ENCODE measurements around the gene TMEM263. TPM values are rescaled to one million over a fixed set of nuclear protein-coding genes. Genes with fewer than 3 reads are reported as not detected.

TMEM263 gene
- total and polyA plus RNA-seq, 9 of the 15 experiments (the other 6 are each of a cell fraction or from before 2014, with no cell fraction given), result 12.6 to 36.7 (median 24.4) TPM

DNA sequence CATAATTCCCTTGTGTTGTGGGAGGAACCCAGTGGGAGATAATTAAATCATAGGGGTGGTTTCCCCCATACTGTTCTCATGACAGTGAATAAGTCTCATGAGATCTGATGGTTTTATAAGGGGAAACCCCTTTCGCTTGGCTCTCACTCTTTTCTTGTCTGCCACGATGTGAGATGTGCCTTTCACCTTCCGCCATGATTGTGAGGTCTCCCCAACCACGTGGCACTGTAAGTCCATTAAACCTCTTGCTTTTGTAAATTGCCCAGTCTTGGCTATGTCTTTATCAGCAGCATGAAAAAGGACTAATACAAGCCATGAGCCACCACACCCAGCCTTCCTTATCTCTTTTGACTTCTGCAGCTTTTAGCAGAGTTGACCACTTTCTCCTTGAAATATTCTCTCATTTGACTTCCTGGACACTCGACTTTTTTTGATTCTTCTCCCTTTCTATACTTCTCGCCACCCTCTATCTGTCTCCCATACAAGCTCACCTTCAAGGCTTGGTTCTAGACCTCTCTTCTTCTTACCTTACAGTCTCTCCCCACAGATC is 29.0 kb downstream of the TMEM263 start (continued):
- TF ChIP-seq ID3 (CRISPR knock-in tag; IDR thresholded peaks at IDR 0.05) (no peak), ID3 (tag; IDR thresholded peaks at IDR 0.05) (peak; percentile 70; the same call in 1 of the 2 replicates), NR2C2 (CRISPR knock-in tag; IDR thresholded peaks at IDR 0.05) (no peak), NR2C2 (tag; IDR thresholded peaks at IDR 0.05) (peak; percentile 48; the same call in 1 of the 2 replicates), ZNF431 (CRISPR knock-in tag; IDR thresholded peaks at IDR 0.05) (no peak), CBX8 (IDR thresholded peaks at IDR 0.05; ENCODE audit: borderline replicate concordance, extremely low read depth, low read depth, low read length, poor library complexity, severe bottlenecking) (no peak), ELF4 (CRISPR knock-in tag; IDR thresholded peaks at IDR 0.05) (peak; percentile 40; the same call in 1 of the 2 replicates), PYGO2 (tag; IDR thresholded peaks at IDR 0.05) (peak; percentile 62; the same call in 1 of the 2 replicates), MTA3 (IDR thresholded peaks at IDR 0.05; ENCODE audit: borderline replicate concordance) (0 out of 2 replicates have a peak, but pooled peaks have one; percentile 42), ZNF79 (CRISPR knock-in tag; IDR thresholded peaks at IDR 0.05; ENCODE audit: low read depth) (no peak), CBFA2T3 (IDR thresholded peaks at IDR 0.05) (peak; percentile 92), STAG1 (CRISPR knock-in tag; IDR thresholded peaks at IDR 0.05; ENCODE audit: borderline replicate concordance) (no peak), CBX1 (IDR thresholded peaks at IDR 0.05; ENCODE audit: low read depth) (peak; percentile 56; the same call in 1 of the 2 replicates), MITF (IDR thresholded peaks at IDR 0.05) (0 out of 2 replicates have a peak, but pooled peaks have one; percentile 45), ZNF41 (CRISPR knock-in tag; conservative IDR thresholded peaks at IDR 0.05) (no peak), PHF21A (IDR thresholded peaks at IDR 0.05; ENCODE audit: borderline replicate concordance, low read depth) (no peak), NR2C1 (IDR thresholded peaks at IDR 0.05) (no peak), NR2C1 (tag; IDR thresholded peaks at IDR 0.05) (peak; percentile 74), ZNF165 (CRISPR knock-in tag; IDR thresholded peaks at IDR 0.05; ENCODE audit: borderline replicate concordance) (no peak), SMARCA4 (IDR thresholded peaks at IDR 0.05) (peak; percentile 89), ELF2 (CRISPR knock-in tag; IDR thresholded peaks at IDR 0.05) (no peak), BDP1 (IDR thresholded peaks at IDR 0.05; ENCODE audit: insufficient read depth, insufficient read length) (no peak), ZNF717 (CRISPR knock-in tag; IDR thresholded peaks at IDR 0.05) (no peak), ZNF224 (CRISPR knock-in tag; IDR thresholded peaks at IDR 0.05) (no peak), TBP (optimal IDR thresholded peaks at IDR 0.05; ENCODE audit: low read depth, low read length) (no peak)
- TF ChIP-seq, protein P1, sequence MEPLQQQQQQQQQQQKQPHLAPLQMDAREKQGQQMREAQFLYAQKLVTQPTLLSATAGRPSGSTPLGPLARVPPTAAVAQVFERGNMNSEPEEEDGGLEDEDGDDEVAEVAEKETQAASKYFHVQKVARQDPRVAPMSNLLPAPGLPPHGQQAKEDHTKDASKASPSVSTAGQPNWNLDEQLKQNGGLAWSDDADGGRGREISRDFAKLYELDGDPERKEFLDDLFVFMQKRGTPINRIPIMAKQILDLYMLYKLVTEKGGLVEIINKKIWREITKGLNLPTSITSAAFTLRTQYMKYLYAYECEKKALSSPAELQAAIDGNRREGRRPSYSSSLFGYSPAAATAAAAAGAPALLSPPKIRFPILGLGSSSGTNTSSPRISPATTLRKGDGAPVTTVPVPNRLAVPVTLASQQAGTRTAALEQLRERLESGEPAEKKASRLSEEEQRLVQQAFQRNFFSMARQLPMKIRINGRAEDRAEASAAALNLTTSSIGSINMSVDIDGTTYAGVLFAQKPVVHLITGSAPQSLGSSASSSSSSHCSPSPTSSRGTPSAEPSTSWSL (CRISPR knock-in tag; IDR thresholded peaks at IDR 0.05; ENCODE audit: borderline replicate concordance), result no peak
- TF ChIP-seq, protein P2, sequence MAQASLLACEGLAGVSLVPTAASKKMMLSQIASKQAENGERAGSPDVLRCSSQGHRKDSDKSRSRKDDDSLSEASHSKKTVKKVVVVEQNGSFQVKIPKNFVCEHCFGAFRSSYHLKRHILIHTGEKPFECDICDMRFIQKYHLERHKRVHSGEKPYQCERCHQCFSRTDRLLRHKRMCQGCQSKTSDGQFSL (CRISPR knock-in tag; IDR thresholded peaks at IDR 0.05), result no peak
- TF ChIP-seq, protein P2 (tag; IDR thresholded peaks at IDR 0.05), result 0 out of 4 replicates have a peak, but pooled peaks of 1 of the 2 experiments have one; percentile 34
